Neural cell (in vitro differentiated cells): ENCODE measurements around the gene IGSF3. TPM values are rescaled to one million over a fixed set of nuclear protein-coding genes. Genes with fewer than 3 reads are reported as not detected.

Experiments
- H2AFZ ChIP-seq: fragments of 200-600, 300-800 bp; sonication (generic), shearing (Covaris generic); 2 replicates; pipeline ENCODE4 v1.6.0; 2014; ENCODE audit warnings: low read depth, mild to moderate bottlenecking, antibody characterized with exemption, low read length, moderate library complexity
- H3F3A ChIP-seq: fragments of 200-600 bp; shearing (Covaris generic); 2 replicates; pipeline ENCODE4 v1.6.1; 2016; ENCODE audit warnings: mild to moderate bottlenecking, moderate library complexity, mixed read lengths, antibody characterized with exemption, low read length; ENCODE audit not compliant: insufficient read depth, poor library complexity, severe bottlenecking
- H3K27ac ChIP-seq: fragments of 200-600, 300-800 bp; sonication (generic), shearing (Covaris generic); 2 replicates; pipeline ENCODE4 v1.5.1; 2014; ENCODE audit warnings: mild to moderate bottlenecking, low read length, moderate library complexity
- H3K27me3 ChIP-seq: fragments of 300-800, 200-600 bp; sonication (generic), shearing (Covaris generic); 2 replicates; pipeline ENCODE4 v1.6.0; 2014; ENCODE audit warnings: mild to moderate bottlenecking, low read depth, low read length, moderate library complexity; ENCODE audit not compliant: insufficient read depth
- H3K36me3 ChIP-seq: fragments of 300-800, 200-600 bp; sonication (generic), shearing (Covaris generic); 2 replicates; pipeline ENCODE4 v1.5.1; 2014; ENCODE audit warnings: mild to moderate bottlenecking, antibody characterized with exemption, low read length, moderate library complexity; ENCODE audit not compliant: insufficient read depth
- H3K4me2 ChIP-seq: fragments of 300-800, 200-600 bp; sonication (generic), shearing (Covaris generic); 2 replicates; pipeline ENCODE4 v1.6.0; 2014; ENCODE audit warnings: mild to moderate bottlenecking, low read length
- H3K4me3 ChIP-seq: fragments of 300-800, 200-600 bp; sonication (generic), shearing (Covaris generic); 2 replicates; pipeline ENCODE4 v1.5.1; 2014; ENCODE audit warnings: mild to moderate bottlenecking, low read length, moderate library complexity
- H3K79me2 ChIP-seq: fragments of 200-600 bp; shearing (Covaris generic); replicated peaks from 2 replicates; pipeline ENCODE4 v1.6.0; 2014; ENCODE audit warnings: mild to moderate bottlenecking, low read length, moderate library complexity; ENCODE audit not compliant: insufficient read depth
- H3K9ac ChIP-seq: fragments of 300-800, 200-600 bp; sonication (generic), shearing (Covaris generic); 2 replicates; pipeline ENCODE4 v1.6.1; 2016; ENCODE audit warnings: mild to moderate bottlenecking, low read length, mixed read lengths
- H3K9me2 ChIP-seq: fragments of 200-600 bp; shearing (Covaris generic); 2 replicates; pipeline ENCODE4 v1.6.1; 2016; ENCODE audit warnings: mild to moderate bottlenecking, low read length, mixed read lengths; ENCODE audit not compliant: insufficient read depth
- H3K9me3 ChIP-seq: fragments of 200-600, 300-800 bp; sonication (generic), shearing (Covaris generic); 2 replicates; pipeline ENCODE4 v1.6.1; 2016; ENCODE audit warnings: mild to moderate bottlenecking, mixed run types, low read length, moderate library complexity, mixed read lengths
- H4K20me1 ChIP-seq: fragments of 200-600 bp; shearing (Covaris generic); 2 replicates; pipeline ENCODE4 v1.6.1; 2016; ENCODE audit warnings: mild to moderate bottlenecking, mixed run types; ENCODE audit not compliant: insufficient read depth
- EP300 ChIP-seq: fragments of 450-650 bp; conservative IDR thresholded peaks from 2 replicates; pipeline ENCODE4 v1.6.1; 2014; ENCODE audit warnings: antibody characterized with exemption, mild to moderate bottlenecking, moderate library complexity; ENCODE audit not compliant: poor library complexity, severe bottlenecking
- EZH2 ChIP-seq: fragments of 200-600, 300-800 bp; shearing (Covaris generic), sonication (generic); IDR thresholded peaks from 2 replicates; pipeline ENCODE4 v1.6.1; 2014; ENCODE audit warnings: antibody characterized with exemption, low read length, borderline replicate concordance, mild to moderate bottlenecking; ENCODE audit not compliant: insufficient read depth, poor library complexity, severe bottlenecking
- MXI1 ChIP-seq: fragments of 450-650 bp; conservative IDR thresholded peaks from 2 replicates; pipeline ENCODE4 v1.6.1; 2014; ENCODE audit warnings: antibody characterized with exemption, mild to moderate bottlenecking; ENCODE audit not compliant: poor library complexity, severe bottlenecking
- POLR2AphosphoS5 ChIP-seq: IDR thresholded peaks from 2 replicates; pipeline ENCODE4 v1.6.1; 2012
- RAD21 ChIP-seq: fragments of 450-650 bp; conservative IDR thresholded peaks from 2 replicates; pipeline ENCODE4 v1.6.1; 2014; ENCODE audit warnings: antibody characterized with exemption, mild to moderate bottlenecking, moderate library complexity
- SMC3 ChIP-seq: fragments of 450-650 bp; conservative IDR thresholded peaks from 2 replicates; pipeline ENCODE4 v1.6.1; 2014; ENCODE audit warnings: antibody characterized with exemption, mild to moderate bottlenecking, moderate library complexity; ENCODE audit not compliant: poor library complexity
- TAF1 ChIP-seq: IDR thresholded peaks from 2 replicates; pipeline ENCODE4 v1.6.1; 2012; ENCODE audit warnings: low read depth
- polyA plus RNA-seq: library from polyadenylated mRNA; depleted of rRNA; stranded (reverse); fragments of >200 nt; gene quantifications from 2 replicates; pipeline ENCODE4 v1.2.3, GENCODE V29; 2014
- TF ChIP-seq, protein P1 (sequence below): IDR thresholded peaks from 2 replicates; pipeline ENCODE4 v1.6.1; 2012; ENCODE audit warnings: borderline replicate concordance
- TF ChIP-seq, protein P2 (sequence below): fragments of 450-650 bp; IDR thresholded peaks from 2 replicates; pipeline ENCODE4 v1.5.1; 2014; ENCODE audit warnings: antibody characterized with exemption, mild to moderate bottlenecking, moderate library complexity; ENCODE audit not compliant: poor library complexity, severe bottlenecking

Gene IGSF3
- polyA plus RNA-seq, 1 donor from 2014 or later, result 81.4 TPM

DNA sequence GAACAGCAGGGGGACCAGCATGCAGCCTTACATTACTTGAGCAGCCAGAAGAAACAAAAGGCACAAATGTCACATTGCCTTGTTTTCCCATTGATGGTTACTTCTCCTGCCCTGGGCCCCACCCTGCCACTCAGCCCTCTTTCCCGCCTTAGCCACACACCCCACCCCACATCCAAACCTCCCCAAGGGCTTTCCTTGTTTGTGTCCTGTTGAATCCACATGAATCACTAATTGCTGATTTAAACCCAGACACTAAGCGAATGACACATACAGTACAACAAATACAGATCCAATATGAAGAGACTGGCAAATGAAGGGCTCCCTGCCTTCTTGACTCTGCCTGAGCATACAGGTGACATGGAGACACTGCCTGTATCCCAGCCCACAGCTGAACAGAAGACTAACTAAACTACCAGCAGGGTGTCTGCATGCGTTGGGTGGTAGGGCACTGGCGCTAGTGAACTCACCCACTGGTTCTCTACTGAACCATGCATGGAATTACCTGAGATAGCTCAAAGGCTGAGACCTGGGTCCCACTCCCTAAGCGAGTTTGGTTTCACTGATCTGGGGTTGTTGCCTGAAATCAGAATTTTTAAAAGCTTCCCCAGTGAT, 3.1 kb downstream of the IGSF3 start:
- Histone ChIP-seq H3K79me2 (peaks cover 53% of the 10 kb centered on the region), H4K20me1 (no peaks in the 10 kb centered on the region), H3K4me2 (peak overlapping the region; percentile 97), H3K27ac (no peak overlapping the region), H3K9me2 (no peaks in the 10 kb centered on the region), H3K4me3 (peak overlapping the region; percentile 92), H2AFZ (no peak overlapping the region), H3K9ac (peak overlapping the region; percentile 29), H3K36me3 (no peaks in the 10 kb centered on the region), H3K9me3 (no peaks in the 10 kb centered on the region), H3F3A (no peaks in the 10 kb centered on the region), H3K27me3 (no peaks in the 10 kb centered on the region)
- TF ChIP-seq MXI1 (no peak), EZH2 (no peak), POLR2AphosphoS5 (no peak), SMC3 (no peak), EP300 (no peak), RAD21 (no peak)
- TF ChIP-seq, protein P1, sequence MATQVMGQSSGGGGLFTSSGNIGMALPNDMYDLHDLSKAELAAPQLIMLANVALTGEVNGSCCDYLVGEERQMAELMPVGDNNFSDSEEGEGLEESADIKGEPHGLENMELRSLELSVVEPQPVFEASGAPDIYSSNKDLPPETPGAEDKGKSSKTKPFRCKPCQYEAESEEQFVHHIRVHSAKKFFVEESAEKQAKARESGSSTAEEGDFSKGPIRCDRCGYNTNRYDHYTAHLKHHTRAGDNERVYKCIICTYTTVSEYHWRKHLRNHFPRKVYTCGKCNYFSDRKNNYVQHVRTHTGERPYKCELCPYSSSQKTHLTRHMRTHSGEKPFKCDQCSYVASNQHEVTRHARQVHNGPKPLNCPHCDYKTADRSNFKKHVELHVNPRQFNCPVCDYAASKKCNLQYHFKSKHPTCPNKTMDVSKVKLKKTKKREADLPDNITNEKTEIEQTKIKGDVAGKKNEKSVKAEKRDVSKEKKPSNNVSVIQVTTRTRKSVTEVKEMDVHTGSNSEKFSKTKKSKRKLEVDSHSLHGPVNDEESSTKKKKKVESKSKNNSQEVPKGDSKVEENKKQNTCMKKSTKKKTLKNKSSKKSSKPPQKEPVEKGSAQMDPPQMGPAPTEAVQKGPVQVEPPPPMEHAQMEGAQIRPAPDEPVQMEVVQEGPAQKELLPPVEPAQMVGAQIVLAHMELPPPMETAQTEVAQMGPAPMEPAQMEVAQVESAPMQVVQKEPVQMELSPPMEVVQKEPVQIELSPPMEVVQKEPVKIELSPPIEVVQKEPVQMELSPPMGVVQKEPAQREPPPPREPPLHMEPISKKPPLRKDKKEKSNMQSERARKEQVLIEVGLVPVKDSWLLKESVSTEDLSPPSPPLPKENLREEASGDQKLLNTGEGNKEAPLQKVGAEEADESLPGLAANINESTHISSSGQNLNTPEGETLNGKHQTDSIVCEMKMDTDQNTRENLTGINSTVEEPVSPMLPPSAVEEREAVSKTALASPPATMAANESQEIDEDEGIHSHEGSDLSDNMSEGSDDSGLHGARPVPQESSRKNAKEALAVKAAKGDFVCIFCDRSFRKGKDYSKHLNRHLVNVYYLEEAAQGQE, result no peak
- TF ChIP-seq, protein P2, sequence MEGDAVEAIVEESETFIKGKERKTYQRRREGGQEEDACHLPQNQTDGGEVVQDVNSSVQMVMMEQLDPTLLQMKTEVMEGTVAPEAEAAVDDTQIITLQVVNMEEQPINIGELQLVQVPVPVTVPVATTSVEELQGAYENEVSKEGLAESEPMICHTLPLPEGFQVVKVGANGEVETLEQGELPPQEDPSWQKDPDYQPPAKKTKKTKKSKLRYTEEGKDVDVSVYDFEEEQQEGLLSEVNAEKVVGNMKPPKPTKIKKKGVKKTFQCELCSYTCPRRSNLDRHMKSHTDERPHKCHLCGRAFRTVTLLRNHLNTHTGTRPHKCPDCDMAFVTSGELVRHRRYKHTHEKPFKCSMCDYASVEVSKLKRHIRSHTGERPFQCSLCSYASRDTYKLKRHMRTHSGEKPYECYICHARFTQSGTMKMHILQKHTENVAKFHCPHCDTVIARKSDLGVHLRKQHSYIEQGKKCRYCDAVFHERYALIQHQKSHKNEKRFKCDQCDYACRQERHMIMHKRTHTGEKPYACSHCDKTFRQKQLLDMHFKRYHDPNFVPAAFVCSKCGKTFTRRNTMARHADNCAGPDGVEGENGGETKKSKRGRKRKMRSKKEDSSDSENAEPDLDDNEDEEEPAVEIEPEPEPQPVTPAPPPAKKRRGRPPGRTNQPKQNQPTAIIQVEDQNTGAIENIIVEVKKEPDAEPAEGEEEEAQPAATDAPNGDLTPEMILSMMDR, result no peak

DNA sequence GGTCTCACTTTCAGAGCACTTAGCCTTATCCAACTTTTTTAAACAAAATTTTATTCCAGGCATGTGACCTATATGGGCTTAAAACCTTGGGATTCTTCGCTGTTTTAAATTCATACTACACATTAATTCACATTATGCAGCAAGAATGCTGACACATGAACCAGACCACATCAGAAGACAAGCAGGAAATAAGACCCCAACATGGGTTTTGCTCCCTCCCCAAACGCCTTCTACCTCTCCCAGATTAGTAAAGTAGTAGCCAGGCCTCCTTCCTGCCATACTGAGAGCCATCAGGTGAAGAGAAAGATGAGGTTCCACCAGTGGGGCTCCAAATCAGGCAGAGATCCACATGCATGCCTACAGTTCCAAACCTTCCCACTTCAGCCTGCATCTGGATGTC, 3.7 kb downstream of the IGSF3 start:
- Histone ChIP-seq H2AFZ (no peak overlapping the region), H3K36me3 (no peaks in the 10 kb centered on the region), H3K27ac (no peak overlapping the region), H3K79me2 (peaks cover 53% of the 10 kb centered on the region), H3K9me2 (no peaks in the 10 kb centered on the region), H3F3A (no peaks in the 10 kb centered on the region), H3K27me3 (no peaks in the 10 kb centered on the region), H3K4me3 (peak overlapping the region; percentile 92), H4K20me1 (no peaks in the 10 kb centered on the region), H3K9ac (peak overlapping the region; percentile 29), H3K4me2 (peak overlapping the region; percentile 97), H3K9me3 (no peaks in the 10 kb centered on the region)
- no peak for TF ChIP-seq POLR2AphosphoS5

DNA sequence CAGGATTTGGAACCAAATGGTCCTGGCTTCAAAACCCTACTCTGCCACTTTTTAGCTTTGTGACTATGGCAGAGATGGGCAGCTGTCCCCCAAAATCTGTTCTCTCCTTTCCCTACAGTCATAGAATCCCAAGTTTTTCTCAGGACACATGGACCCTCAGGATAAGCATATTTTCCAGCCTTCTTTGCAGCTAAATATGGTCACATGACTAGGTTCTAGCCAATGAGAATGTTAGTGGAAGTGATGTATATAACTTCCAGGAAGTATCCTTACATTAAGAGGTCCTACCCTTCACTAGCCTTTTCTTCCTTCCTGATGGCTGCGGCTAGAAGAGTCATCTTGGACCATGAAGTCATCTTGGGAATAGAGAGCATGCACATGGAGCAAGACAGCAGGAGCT, 5.9 kb downstream of the IGSF3 start:
- H4K20me1 ChIP-seq, result no peaks in the 10 kb centered on the region
- peak overlapping the region; percentile 7 for H3K4me3 ChIP-seq
- TF ChIP-seq RAD21 (no peak), EP300 (no peak), EZH2 (no peak), POLR2AphosphoS5 (no peak), TAF1 (no peak), SMC3 (no peak), MXI1 (no peak)
- TF ChIP-seq, protein P2, result no peak
- TF ChIP-seq, protein P1, result no peak
- no peaks in the 10 kb centered on the region for H3K27me3 ChIP-seq
- H3K27ac ChIP-seq, result no peak overlapping the region
- H3K9me3 ChIP-seq, result no peaks in the 10 kb centered on the region
- H2AFZ ChIP-seq, result no peak overlapping the region
- no peak overlapping the region for H3K9ac ChIP-seq
- H3K79me2 ChIP-seq, result peaks cover 49% of the 10 kb centered on the region
- H3K9me2 ChIP-seq, result no peaks in the 10 kb centered on the region
- H3K36me3 ChIP-seq, result no peaks in the 10 kb centered on the region
- H3K4me2 ChIP-seq, result no peak overlapping the region
- no peaks in the 10 kb centered on the region for H3F3A ChIP-seq
